Jurkat, Clone E6-1 (cell line): ENCODE results near the gene SFT2D1.
"Not testable (repeated sequence)": the region's sequence is repeated elsewhere in the genome, so short reads cannot be mapped to it uniquely, and the experiment has no call there.

Experiments used
- DNase-seq: peaks from one replicate; pipeline ENCODE4 v3.0.0-alpha.2; 2011; ENCODE audit warnings: low read depth, low spot score
- H3K4me3 ChIP-seq: 2 replicates; pipeline ENCODE4 v1.5.1; 2011; ENCODE audit warnings: mild to moderate bottlenecking, low read length, control low read depth, moderate library complexity

The SFT2D1 gene

DNA sequence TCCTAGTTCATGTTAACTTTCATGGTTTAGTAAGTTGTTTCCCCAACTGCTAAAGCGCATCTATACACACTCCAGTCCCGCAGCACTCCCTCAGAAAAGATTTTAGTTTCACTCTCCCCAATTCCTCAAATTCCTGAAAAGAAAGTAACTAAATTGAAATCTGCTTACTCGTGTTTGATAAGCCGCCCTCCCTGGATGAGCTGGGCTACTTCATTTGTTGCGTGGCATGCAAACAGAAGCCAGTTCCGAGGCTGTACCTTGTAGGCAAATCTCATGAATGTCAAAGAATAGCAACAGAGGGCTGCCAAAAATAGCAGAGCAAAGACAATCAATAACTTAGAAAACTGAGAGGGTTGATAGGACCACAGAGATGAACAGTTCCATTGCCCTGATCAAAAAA, 23.5 kb upstream of the SFT2D1 start:
- no peak overlapping the region for H3K4me3 ChIP-seq
- no peak for DNase-seq

DNA sequence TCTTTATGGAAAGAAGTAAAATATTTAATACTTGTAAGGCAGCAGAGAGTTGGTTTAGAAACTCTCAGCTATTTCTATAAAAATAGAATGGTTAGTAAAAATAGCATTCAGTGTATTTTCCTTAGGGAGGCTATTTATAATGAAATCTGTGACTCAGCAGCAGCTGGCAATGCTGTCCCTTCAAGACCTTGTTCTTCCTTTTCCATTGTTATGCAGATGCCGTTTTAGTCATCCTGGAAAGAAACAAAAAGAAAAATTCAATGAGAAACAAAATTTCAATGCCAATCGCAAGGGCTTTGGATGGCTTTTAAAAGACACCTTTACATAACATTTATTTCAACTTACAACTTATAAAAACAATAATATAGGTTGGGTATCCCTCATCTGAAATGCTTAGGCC, 22.9 kb upstream of the SFT2D1 start:
- no peak overlapping the region for H3K4me3 ChIP-seq
- no peak for DNase-seq

DNA sequence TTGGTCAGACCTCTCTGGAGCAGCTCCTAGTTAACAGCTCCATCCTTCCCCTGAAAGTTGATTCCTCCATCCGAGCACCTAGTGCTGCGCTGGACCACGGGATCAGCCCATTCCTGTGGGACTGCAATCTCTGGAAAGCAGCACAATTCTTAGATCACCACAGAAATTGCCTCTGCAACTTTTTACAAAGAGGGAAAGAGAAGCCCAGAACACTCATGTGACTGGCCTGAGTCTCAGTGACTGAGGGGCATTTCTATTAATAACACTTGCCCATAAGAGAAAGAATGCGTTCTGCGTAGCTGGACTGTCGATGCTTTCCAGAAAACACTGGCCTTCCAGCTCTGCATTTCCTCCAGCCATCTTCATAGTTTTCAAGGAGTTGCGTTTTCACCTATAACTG, 22.1 kb upstream of the SFT2D1 start:
- no peak for DNase-seq
- H3K4me3 ChIP-seq = no peak overlapping the region

GRCh38 chr6:166362427-166362826, 20.1 kb upstream of the SFT2D1 start:
- not testable (repeated sequence) for H3K4me3 ChIP-seq, DNase-seq

- no peak for DNase-seq
- no peak overlapping the region for H3K4me3 ChIP-seq
Observed at GRCh38 chr6:166361077-166361429, 18.7 kb upstream of the SFT2D1 start.

GRCh38 chr6:166360243-166361076, 18.1 kb upstream of the SFT2D1 start:
- no peak overlapping the region for H3K4me3 ChIP-seq
- no peak for DNase-seq

- no peak for DNase-seq
- H3K4me3 ChIP-seq = no peak overlapping the region
Observed at GRCh38 chr6:166355552-166355951, 13.2 kb upstream of the SFT2D1 start.

DNA sequence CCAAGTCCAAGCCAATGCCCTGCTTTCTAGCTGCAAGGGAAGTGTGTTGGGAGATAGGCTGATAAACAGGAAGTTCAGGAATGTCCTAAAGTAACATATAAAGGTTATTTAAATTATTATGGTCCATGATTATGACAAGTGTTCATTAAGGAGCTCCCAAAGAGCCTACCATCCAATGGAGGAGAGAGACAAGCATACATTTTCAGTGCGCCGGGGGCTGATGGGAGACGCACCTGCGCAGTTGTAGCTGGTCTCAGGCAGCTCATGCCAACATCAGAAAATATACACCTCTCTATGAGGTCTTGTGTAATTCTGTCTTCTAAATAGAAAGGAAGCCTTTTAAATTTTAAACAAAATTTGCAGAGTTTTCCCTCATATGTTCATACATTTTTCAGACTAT, 12.6 kb upstream of the SFT2D1 start:
- H3K4me3 ChIP-seq = no peak overlapping the region
- no peak for DNase-seq

DNA sequence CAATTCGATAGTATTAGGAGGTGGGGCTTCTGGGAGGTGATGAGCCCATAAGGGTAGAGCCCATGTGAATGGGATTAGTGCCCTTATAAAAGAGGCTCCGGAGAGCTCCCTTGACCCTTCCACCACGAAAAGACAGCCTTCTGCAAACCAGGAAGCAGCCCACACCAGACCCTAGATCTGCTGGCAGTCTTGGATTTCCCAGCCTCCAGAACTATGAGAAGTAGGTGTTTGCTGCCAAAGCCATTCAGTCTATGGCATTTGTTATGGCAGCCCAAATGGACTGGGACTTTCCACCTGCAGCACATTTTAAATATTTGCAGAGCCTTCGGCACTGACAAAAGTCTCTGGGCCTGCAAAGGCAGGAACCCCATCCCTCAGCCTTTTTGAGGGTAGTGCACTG, 11.8 kb upstream of the SFT2D1 start:
- H3K4me3 ChIP-seq = no peak overlapping the region
- DNase-seq = no peak

DNA sequence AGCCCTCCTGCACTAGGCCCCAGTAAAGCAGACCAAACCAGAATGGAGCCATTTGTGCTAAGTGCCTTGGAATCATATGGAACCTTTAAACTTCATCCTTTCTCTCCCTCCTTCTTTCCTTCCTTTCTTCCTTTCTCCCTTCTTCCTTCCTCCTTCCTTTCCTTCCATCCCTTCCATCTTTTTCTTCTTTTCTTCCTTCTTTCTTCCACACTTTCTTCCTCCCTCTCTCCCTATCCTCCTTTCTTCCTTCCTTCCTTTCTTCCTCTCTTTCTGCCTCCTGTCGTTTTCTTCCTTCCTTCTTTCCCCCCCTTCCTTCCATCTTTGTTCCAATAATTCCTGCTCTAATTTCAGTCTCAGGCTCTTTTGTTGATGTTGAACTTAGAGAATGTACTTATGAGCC, 11.2 kb upstream of the SFT2D1 start:
- no peak for DNase-seq
- no peak overlapping the region for H3K4me3 ChIP-seq

DNA sequence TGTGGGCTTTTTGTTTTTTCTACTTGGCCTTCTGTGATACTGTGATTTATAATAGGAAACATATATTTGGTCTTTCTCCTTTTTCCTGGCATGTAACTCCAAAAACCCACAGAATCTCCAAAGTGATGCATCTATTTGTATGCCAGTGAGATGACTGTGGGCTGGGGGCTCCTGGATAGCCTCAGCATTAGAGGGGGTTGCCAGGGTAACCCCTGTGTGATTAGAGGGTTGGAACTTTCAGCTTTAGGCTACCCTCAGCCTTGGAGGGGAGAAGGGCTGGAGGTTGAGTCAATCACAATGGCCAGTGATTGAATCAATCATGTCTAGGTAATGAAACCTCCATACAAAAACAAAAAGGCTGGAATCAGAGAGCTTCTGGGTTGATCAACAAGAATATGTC, 10.6 kb upstream of the SFT2D1 start:
- no peak overlapping the region for H3K4me3 ChIP-seq
- DNase-seq = no peak

- no peak for DNase-seq
- H3K4me3 ChIP-seq = no peak overlapping the region
Observed at GRCh38 chr6:166351715-166352285, 9.5 kb upstream of the SFT2D1 start.

- no peak overlapping the region for H3K4me3 ChIP-seq
- no peak for DNase-seq
Observed at GRCh38 chr6:166348305-166348949, 6.1 kb upstream of the SFT2D1 start.

DNA sequence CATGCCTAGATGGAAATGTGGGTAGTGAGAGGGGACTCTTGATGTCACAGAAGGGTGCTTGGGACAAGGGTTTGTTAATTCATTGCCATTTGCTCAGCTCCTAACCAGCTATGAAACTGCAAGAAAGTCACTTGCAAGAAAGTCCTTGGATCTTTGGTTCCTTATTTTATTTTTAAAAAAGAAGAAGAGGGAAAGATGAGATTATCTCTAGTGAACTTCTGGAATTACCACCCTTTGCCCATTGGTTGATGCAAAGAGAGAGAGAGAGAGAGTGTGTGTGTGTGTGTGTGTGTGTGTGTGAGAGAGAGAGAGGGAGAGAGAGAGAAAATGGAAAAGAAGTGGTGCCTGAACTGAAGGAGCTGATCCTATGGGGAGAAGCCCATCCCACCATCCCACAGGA, 4.6 kb upstream of the SFT2D1 start:
- DNase-seq = no peak
- no peak overlapping the region for H3K4me3 ChIP-seq

- H3K4me3 ChIP-seq = no peak overlapping the region
Observed at GRCh38 chr6:166346449-166346848, 4.1 kb upstream of the SFT2D1 start.

GRCh38 chr6:166345672-166346071, 3.3 kb upstream of the SFT2D1 start:
- H3K4me3 ChIP-seq, DNase-seq: not testable (repeated sequence)

More at GRCh38 chr6:166346449-166346848, 4.1 kb upstream of the SFT2D1 start:
- no peak for DNase-seq

- not testable (repeated sequence) for DNase-seq, H3K4me3 ChIP-seq
Observed at GRCh38 chr6:166344921-166345320, 2.6 kb upstream of the SFT2D1 start.

DNA sequence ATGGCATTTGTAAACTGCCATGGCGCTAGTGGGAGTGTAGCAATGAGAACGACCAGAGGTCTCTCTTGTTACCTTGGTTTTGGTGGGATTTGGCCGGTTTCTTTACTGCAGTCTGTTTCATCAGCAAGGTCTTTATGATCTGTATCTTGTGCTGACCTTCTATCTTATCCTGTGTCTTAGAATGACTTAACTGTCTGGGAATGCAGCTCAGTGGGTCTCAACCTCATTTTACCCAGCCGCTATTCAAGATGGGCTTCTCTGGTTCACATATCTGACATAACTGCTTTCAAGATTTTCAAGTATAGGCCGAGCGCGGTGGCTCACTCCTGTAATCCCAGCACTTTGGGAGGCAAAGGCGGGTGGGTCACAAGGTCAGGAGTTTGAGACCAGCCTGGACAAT, 1.9 kb upstream of the SFT2D1 start:
- no peak for DNase-seq
- H3K4me3 ChIP-seq = no peak overlapping the region

GRCh38 chr6:166343150-166343487, 774 bp upstream of the SFT2D1 start:
- peak overlapping the region; percentile 95 for H3K4me3 ChIP-seq
- DNase-seq = no peak

- H3K4me3 ChIP-seq = peak overlapping the region; percentile 95
- no peak for DNase-seq
Observed at GRCh38 chr6:166341977-166342348, 382 bp downstream of the SFT2D1 start.

- no peak for DNase-seq
Observed at GRCh38 chr6:166341464-166341863, 881 bp downstream of the SFT2D1 start.

More at GRCh38 chr6:166341464-166341863, 881 bp downstream of the SFT2D1 start:
- peak overlapping the region; percentile 95 for H3K4me3 ChIP-seq
